Activated CD8-positive, alpha-beta T cell treated with anti-CD3 and anti-CD28 coated beads for 36 hours (primary cell): Measurements from ENCODE around the gene PTPN12. TPM values are rescaled to one million over a fixed set of nuclear protein-coding genes. Genes with fewer than 3 reads are reported as not detected.

Experiments used
- ATAC-seq: fragments of 200-7000 bp; cut with Tn5 transposase; one replicate; pipeline ENCODE4 v1.10.0; 2021; ENCODE audit warnings: mild to moderate bottlenecking, moderate library complexity
- CTCF ChIA-PET: fragments of 350-600 bp; sonication (Branson Sonifier 250); formaldehyde crosslinking; loops from one replicate; lab custom pipeline; 2021; ENCODE audit warnings: antibody characterized with exemption; lab: Charles Lee
- POLR2A ChIA-PET: fragments of 350-600 bp; sonication (Branson Sonifier 250); formaldehyde crosslinking; loops from one replicate; lab custom pipeline; 2021; ENCODE audit warnings: antibody characterized with exemption; lab: Charles Lee
- DNase-seq: peaks from one replicate; pipeline ENCODE4 v3.0.0-alpha.2; 2020
- H3K27ac Mint-ChIP-seq: one replicate; pipeline ENCODE4 v1.8.0; 2021; ENCODE audit warnings: mild to moderate bottlenecking, mixed read lengths
- H3K27me3 Mint-ChIP-seq: one replicate; pipeline ENCODE4 v1.8.0; 2021; ENCODE audit warnings: mixed read lengths
- H3K36me3 Mint-ChIP-seq: one replicate; pipeline ENCODE4 v1.8.0; 2021; ENCODE audit warnings: low read depth, mixed read lengths
- H3K4me1 Mint-ChIP-seq: one replicate; pipeline ENCODE4 v1.8.0; 2021; ENCODE audit warnings: low read depth, mixed read lengths
- H3K4me3 Mint-ChIP-seq: one replicate; pipeline ENCODE4 v1.8.0; 2021; ENCODE audit warnings: mild to moderate bottlenecking, moderate library complexity, mixed read lengths
- H3K9me3 Mint-ChIP-seq: one replicate; pipeline ENCODE4 v1.8.0; 2021; ENCODE audit warnings: mixed read lengths
- intact Hi-C: fragments of 100-400 bp; cut with micrococcal nuclease; formaldehyde crosslinking; loops from one replicate; pipeline ENCODE4 v1.10.0; 2022
- total RNA-seq, 2 experiments: library from RNA; stranded (reverse); gene quantifications; one replicate each; pipeline ENCODE4 v1.2.3, GENCODE V29; 2021
- TF ChIP-seq, protein P1 (sequence below): fragments of 200-600 bp; IDR thresholded peaks from one replicate; pipeline ENCODE4 v1.8.0; 2022; ENCODE audit warnings: antibody characterized with exemption, mild to moderate bottlenecking

PTPN12 gene
- total RNA-seq, 2 experiments from 2014 or later: 8.1 to 10.0 TPM

DNA sequence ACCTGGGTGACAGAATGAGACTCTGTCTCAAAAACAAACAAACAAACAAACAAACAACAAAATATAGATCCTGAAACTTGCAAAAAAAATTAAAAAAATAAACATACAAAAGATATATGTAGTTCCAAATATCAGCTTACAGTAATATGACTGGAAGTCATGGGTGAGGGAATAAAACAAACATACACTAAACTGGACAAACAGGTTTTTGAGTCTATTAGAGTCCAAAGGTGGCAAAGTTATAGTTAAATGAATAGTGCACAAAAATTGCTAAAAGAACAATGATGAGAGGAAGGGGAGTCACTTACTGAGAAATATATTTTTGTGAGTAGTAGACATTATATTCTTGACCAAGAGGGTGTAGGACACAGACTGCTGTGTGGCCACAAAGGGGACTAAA lies 142.5 kb downstream of the PTPN12 start:
- intact Hi-C loops: no loop called here
- H3K4me1 Mint-ChIP-seq: no peaks in the 10 kb centered on the region
- H3K4me3 Mint-ChIP-seq: no peak overlapping the region
- no peak for ATAC-seq
- no peak for DNase-seq
- H3K36me3 Mint-ChIP-seq: peaks cover 11% of the 10 kb centered on the region
- TF ChIP-seq, protein P1, sequence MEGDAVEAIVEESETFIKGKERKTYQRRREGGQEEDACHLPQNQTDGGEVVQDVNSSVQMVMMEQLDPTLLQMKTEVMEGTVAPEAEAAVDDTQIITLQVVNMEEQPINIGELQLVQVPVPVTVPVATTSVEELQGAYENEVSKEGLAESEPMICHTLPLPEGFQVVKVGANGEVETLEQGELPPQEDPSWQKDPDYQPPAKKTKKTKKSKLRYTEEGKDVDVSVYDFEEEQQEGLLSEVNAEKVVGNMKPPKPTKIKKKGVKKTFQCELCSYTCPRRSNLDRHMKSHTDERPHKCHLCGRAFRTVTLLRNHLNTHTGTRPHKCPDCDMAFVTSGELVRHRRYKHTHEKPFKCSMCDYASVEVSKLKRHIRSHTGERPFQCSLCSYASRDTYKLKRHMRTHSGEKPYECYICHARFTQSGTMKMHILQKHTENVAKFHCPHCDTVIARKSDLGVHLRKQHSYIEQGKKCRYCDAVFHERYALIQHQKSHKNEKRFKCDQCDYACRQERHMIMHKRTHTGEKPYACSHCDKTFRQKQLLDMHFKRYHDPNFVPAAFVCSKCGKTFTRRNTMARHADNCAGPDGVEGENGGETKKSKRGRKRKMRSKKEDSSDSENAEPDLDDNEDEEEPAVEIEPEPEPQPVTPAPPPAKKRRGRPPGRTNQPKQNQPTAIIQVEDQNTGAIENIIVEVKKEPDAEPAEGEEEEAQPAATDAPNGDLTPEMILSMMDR: no peak
- H3K9me3 Mint-ChIP-seq: no peaks in the 10 kb centered on the region
- CTCF ChIA-PET: interaction anchor here (0.8 to 1.0 kb wide), 2 partner anchors 21 to 80 kb away, joined by 3 read pairs; no protein-coding TSS in a partner anchor
- no peak overlapping the region for H3K27ac Mint-ChIP-seq
- no peaks in the 10 kb centered on the region for H3K27me3 Mint-ChIP-seq
- POLR2A ChIA-PET: interaction anchor here (1.0 kb wide), 1 partner anchor 16 kb away, joined by 4 read pairs; the partner anchor contains the start of gene RSBN1L

DNA sequence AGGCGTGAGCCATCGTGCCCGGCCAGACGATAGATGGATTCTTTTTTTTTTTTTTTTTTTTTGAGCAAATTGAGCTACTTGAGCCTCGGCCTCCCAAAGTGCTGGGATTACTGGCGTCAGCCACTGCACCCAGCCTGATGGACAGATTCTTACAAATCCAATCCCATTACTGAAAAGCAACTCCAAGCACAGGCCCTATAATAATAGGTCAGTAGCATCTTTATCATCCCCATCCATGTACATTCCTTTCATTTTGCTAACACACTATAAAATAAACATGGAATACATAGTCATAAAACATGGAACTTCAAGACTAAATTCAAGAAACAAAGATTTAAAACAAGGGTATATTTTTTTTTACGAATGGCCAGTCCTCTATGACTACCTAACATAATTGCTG lies 143.2 kb downstream of the PTPN12 start:
- ChIA-PET CTCF (interaction anchor here (0.8 kb wide), 1 partner anchor 22 kb away, joined by 3 read pairs; no protein-coding TSS in a partner anchor), POLR2A (no interaction called here)
- DNase-seq (no peak), ATAC-seq (no peak)
- H3K27ac Mint-ChIP-seq: no peak overlapping the region
- intact Hi-C loops: no loop called here
- no peaks in the 10 kb centered on the region for H3K9me3 Mint-ChIP-seq
- H3K27me3 Mint-ChIP-seq: no peaks in the 10 kb centered on the region
- no peaks in the 10 kb centered on the region for H3K4me1 Mint-ChIP-seq
- TF ChIP-seq, protein P1: no peak
- no peak overlapping the region for H3K4me3 Mint-ChIP-seq
- H3K36me3 Mint-ChIP-seq: peaks cover 13% of the 10 kb centered on the region

DNA sequence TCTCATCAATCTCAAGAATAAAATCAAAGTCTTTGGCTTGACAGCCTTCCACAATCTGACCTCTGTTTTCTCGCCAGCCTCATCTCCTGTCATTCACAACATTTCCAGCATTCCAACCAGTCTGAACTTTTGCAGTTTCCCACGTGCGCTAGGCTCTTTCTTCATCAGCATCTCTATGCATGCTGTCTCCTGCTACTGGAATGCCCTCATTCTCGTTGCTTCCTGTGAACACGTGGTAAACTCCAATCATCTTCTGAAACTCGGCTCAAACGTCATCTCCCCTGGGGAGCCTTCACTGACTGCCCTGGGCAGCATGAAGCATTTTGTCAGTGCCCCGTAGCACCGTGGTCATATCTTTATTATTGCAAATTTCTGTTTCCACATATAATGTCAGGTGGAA lies 146.9 kb downstream of the PTPN12 start:
- ATAC-seq (no peak), DNase-seq (no peak)
- intact Hi-C loops: no loop called here
- TF ChIP-seq, protein P1: no peak
- H3K9me3 Mint-ChIP-seq: peaks cover 2% of the 10 kb centered on the region
- no peak overlapping the region for H3K27ac Mint-ChIP-seq
- H3K4me3 Mint-ChIP-seq: no peak overlapping the region
- no peaks in the 10 kb centered on the region for H3K27me3 Mint-ChIP-seq
- peaks cover 20% of the 10 kb centered on the region for H3K4me1 Mint-ChIP-seq
- ChIA-PET CTCF (interaction anchor here (1.4 kb wide), 2 partner anchors 12 to 75 kb away, joined by 3 to 6 read pairs; partner anchors contain the start of gene RSBN1L), POLR2A (interaction anchor here (1.2 kb wide), 1 partner anchor 12 kb away, joined by 3 read pairs; no protein-coding TSS in a partner anchor)
- H3K36me3 Mint-ChIP-seq: peaks cover 21% of the 10 kb centered on the region

DNA sequence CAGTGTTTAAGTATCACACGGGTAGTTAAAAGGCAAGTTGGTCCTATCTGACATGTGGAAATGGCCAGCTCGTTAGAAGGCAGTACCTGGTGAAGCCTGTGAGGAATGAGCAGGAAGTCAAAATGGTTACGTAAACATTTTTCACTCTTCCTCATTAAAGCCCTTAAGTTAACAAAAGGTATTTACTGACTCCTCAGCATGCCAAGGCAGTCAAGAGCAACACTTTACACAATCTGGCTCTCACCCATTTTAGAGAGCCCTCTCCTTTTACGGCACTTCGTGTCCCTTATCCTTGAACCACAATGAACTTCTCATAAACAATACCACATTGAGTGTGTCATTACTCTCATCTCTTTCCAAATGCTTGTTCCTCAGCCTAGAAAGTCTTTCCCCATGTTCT lies 148.1 kb downstream of the PTPN12 start:
- H3K36me3 Mint-ChIP-seq: peaks cover 24% of the 10 kb centered on the region
- ATAC-seq (no peak), DNase-seq (no peak)
- ChIA-PET POLR2A (interaction anchor here (1.2 kb wide), 1 partner anchor 10 kb away, joined by 3 read pairs; no protein-coding TSS in a partner anchor), CTCF (interaction anchor here (0.6 to 2.2 kb wide), 5 partner anchors 11 to 95 kb away, joined by 3 to 7 read pairs (median 4); partner anchors contain the start of gene RSBN1L)
- H3K4me3 Mint-ChIP-seq: no peak overlapping the region
- peaks cover 20% of the 10 kb centered on the region for H3K4me1 Mint-ChIP-seq
- no peaks in the 10 kb centered on the region for H3K27me3 Mint-ChIP-seq
- intact Hi-C loops: no loop called here
- H3K27ac Mint-ChIP-seq: no peak overlapping the region
- TF ChIP-seq, protein P1: no peak
- peaks cover 2% of the 10 kb centered on the region for H3K9me3 Mint-ChIP-seq

DNA sequence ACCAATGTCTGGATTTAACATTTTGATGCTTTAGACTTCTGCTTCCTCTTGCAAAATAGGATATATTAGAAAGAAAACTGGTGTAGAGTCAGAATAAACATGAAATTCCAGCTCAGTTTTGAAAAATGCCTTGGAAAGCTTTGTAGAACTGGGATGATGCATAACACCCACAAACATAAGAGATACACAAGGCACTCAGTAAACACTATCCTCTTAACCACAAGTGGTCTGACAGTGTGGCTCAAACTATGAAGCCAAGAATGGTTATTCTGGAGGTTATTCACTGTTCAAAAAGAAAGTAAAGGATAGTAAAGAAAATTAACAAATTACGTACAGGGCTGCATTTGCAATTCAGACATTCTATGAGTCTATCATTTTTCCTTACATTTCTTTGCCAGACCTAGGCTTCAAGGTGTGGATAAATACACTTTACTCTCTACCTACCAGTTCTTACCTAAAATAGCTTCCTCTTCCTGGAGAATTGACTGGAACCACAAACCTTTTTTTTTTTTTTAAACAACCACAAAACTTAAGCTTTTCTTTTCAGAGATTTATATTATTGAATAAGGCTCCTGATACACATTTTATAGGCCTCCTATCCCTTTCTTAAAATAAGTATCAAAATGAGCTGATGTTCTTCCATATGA lies 150.1 kb downstream of the PTPN12 start:
- H3K27me3 Mint-ChIP-seq: no peaks in the 10 kb centered on the region
- TF ChIP-seq, protein P1: no peak
- no peak for DNase-seq
- ChIA-PET POLR2A (no interaction called here), CTCF (interaction anchor here (0.7 to 1.5 kb wide), 3 partner anchors 21 to 72 kb away, joined by 3 to 7 read pairs (median 3); no protein-coding TSS in a partner anchor)
- no peak overlapping the region for H3K27ac Mint-ChIP-seq
- H3K4me1 Mint-ChIP-seq: peaks cover 20% of the 10 kb centered on the region
- H3K36me3 Mint-ChIP-seq: peaks cover 28% of the 10 kb centered on the region
- H3K4me3 Mint-ChIP-seq: no peak overlapping the region
- intact Hi-C loops: no loop called here
- ATAC-seq: no peak
- H3K9me3 Mint-ChIP-seq: peaks cover 2% of the 10 kb centered on the region
